GM19035 (cell line): ENCODE measurements around the gene IKZF1.

Source experiments
- ATAC-seq: cut with Tn5 transposase; IDR thresholded peaks from one replicate; pipeline ENCODE4 v1.9.1; 2021; ENCODE audit not compliant: unreplicated experiment

Gene IKZF1

DNA sequence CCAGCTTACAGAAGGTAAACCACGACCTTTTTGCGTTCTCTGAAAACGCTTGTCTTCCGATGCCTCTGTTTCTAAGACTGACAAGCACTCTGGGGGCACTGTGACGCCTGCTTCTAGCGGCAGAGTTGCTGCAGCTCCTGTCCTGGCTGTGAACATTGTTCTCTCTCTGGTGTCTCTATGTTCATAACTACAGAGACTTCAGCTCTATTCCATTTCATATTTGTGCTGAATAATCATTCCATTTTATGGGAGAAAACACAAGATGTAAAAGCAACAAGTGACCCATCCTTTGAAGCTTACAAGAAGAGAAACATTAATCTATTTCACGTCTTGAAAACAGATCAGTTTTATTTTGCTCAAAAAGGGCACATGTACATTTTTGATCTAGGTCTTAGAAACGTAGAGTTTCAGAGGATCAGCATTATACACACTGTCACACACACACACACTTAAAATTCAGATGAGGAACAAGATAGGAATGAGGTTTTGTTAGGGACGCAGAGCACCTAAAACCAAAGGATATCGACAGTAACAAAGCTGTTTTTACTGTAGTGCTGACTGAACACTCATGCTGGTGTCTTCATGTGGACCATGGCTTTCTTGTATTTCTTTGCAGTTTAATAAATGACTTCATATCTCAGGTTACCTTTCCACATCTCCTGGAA, 3.0 kb downstream of the IKZF1 start:
- peak; percentile 30 for ATAC-seq

DNA sequence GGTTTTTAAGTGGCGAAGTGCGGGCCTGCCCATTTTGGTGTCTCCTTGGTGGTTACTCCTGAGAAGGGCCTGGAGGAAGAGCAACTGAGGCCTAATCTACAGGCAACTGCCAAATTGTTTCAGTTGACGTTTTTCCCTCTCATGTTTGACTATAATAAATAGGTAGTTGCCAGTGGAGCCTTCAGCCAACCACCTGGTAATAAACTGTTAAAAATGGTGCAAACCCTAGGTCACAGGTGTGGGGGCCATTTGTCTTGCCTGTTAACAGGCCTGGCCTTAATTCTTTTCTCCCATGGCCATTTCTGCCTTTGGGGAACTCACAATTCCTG, 3.7 kb downstream of the IKZF1 start:
- ATAC-seq: no peak

DNA sequence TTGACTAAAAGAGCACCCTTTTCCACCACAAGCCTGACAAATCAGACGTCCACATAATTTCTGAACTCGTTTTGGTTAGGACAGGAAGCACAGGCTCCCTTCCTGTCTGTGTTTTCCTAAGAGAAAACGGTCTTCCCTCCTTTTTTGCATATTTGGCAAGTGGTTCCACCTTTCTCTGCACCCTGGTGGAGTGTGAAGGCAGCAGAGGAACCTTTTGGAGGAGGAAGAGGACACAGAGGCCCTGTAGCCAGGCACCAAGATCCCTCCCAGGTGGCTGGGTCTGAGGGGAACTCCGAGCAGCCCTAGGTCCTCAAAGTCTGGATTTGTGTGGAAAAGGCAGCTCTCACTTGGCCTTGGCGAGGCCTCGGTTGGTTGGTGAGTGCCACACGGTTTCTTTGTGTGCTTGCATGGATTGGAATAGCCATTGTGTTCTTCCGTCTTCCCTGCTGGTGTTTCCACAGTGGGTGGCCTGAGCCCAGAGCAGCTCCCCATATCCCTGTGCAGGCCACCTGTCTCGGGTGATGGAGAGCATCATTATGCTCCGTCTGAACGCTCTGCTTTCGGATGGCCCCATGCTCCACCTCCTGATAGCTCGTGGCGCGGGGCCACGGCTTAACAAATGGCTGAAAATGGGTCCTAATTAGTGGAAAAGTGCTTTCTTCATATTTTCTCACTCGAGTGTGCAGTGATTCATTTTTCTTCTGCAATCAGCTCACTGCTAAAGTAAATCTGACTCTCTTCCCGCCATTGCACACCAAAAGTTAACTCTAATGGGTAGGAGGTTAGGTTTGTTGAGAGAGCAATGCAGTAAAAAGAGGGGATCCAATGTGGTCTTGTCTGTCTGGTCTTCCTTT, 4.2 kb downstream of the IKZF1 start:
- ATAC-seq: no peak

DNA sequence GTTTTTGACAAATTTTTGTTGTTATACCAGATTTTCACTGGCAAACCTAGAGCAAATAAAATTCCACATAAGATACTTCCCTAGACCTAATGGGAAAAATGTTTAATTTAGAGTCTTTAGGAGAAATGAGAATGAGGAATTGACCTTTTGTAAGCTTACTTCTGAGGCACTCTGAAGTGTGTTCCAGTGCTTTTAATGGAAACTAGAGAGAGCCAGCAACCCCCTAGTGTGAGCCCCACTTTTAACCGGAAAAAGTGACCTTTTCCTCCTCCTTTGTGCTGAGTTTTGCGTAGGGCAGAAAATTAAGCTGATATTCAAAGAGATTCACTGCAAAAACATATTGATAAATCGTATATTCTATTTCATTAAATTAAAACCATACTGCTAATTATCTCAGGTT, 5.2 kb downstream of the IKZF1 start:
- ATAC-seq: no peak

DNA sequence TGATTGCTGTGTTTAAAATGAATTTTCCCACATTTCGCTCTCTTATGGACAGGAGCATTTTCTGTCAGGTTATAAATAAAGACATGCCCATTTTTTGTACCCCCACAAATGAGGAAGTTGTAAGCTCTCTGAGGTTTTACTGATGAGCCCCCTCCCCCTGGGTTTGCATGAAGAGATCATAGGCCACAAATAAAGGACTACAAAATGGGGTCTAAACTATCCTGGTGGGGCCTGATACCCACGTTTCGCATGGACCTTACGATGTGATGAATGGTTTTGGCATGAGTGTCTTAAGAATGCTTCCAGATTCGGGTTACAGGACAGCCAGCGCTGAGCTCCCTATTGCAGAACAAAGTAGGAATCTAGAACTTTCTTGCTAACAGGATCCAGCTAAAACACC, 5.8 kb downstream of the IKZF1 start:
- no peak for ATAC-seq

DNA sequence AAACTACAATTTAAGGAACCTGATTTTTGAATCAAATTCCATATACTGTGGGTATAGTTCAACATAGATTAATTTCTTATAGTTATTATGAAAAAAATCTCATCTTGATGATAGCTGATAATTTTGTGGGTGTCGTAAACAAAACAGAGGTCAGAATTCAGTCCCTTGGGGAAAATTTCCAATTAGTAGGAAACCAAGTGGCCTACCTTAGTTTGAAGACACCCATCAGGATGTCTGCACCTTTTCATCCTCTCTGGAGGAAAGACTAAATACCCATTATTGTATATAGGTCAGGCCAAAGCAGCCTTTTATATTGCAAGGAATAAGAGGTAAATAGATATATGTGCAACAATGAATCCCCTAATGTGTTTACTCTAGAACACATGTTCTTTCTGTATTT, 6.4 kb downstream of the IKZF1 start:
- no peak for ATAC-seq

DNA sequence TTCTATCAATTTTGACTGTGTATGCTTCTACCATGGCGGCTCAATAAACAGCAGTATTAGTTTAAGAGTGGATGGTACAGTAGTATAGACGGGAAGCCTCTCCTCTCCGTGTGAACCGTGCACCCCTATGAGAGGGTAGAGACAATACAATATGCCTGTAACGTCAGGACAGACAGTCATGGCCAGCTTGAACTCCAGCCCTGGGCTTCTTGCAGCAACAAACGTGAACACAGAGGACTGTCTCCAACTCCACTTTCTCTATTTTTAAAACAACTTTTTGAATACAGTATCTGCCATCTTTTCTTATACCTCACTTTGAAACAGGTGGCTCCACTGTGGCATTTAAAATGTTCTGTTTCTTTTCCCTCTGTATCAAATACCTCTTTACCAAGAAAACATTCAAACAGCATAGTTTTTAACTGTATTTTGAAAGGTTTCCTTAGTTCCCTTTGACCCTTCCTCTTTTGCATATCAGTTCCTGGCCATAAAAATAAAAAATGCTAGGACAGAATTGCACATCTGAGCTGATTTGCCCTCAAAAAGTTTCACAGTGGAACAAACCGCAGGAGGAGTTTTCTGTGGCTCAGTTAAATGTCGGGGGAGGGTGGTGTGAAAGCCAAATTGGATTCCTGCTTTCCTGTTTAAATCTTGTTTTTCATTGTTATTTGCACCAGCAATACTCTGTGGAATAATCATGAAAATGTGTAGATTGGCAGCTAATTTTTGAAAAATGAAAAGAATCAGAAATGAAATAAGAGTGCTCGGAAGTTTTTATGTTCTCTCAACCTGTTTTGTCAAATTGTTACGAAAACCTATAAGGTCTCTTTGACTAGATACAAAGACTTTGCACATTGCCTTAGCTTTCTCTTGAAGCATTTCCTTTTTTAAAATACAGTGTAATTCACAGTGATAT, 8.0 kb downstream of the IKZF1 start:
- ATAC-seq: no peak

DNA sequence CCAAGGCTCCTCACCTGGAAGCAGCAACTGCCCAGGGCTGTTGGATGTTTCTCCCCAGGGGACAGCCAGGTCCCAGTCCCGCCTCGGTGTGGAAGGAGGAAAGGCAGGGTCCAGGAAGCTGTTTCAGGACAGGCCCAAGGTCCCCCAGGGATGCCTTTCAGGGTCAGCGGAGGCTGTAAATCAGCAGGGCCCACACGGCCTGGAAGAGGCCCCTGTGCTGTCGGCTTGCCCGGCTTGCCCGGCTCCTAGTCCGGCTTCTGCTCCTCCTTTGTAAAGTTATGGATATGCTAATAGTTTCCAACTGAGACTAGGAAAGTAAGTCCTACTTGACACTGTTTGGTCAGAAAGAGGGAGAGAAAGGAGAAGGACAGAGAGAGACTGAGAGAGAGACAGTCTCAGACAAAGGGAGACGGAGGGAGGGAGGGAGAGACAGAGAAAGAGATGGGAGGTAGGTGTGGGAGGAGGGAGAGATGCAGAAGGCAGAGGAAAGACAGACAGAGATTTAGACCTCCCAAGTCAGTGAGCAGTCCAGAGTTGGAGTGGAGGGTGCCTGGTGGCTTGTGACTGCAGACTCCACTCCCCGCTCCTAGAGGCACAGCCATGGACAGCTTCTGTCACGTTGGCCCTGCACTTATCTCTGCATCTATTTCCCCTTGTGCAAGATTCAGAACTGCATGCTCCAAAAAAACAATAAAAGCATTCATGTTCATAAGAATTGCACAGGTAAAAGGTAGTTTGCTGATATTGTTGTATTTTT, 10.5 kb downstream of the IKZF1 start:
- ATAC-seq: no peak

DNA sequence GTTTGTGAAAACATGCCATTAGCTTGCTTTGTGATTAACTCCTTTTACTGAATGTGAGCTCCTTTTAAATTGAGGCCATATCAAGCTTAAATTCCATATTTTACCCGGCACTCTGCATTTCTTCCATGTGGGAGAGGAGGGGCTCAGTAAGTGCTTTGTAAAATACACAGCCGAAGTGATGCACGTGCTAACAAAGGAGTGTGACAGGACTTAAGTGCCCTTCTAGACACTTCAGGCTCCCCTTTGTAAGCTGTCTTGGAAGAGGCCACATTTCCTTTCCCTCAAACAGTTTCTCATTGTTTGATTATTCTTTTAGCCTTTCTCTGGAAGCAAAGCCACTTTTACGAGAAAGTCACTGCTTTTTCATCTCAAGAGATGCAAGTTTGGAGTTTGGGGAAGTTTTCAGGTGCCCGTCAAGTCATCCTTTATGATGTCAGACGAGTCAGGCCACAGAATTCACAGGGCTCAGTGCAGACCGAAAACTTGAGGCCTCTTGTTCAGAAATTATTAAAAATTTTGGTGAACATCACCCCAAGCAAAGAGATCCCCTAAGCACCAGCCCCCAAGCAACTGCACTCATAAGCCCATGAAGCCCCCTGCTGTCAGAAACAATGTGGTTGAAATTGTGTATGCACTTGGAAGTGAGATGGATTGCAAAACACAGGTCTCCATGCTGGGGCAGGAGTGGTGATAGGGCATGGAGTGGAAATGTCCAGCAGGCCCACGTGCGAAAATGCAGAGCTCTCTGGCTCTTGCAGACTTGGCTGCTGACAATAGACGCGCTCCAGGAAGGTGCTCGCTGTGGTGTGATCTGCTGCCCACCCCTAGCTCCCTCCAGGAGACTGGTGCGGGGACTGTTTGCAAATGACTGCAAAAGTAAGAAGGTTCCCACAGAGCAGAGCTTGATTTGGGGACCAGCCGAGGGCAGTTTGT, 11.5 kb downstream of the IKZF1 start:
- ATAC-seq: no peak

DNA sequence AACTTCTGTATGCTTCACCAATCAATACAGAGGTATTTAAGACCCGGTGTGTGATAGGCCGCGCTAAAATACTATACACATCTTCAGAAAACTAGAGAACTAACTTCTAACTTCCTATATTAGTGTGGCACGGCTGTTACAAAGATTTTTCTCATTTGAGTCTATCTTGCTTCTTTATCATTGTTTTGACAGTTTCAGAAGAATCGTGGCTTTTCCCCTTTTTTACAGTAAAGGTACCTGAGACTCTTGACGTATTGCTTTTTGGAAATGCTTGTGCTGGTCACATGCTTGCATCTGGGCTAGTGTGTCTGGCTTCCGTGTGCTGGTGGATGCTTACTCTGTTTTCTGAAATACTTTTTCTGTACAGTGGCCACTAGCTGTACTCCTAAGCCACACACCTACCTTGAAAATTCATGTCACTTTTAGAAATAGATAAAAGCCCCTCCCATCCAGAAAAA, 12.7 kb downstream of the IKZF1 start:
- peak; percentile 68 for ATAC-seq

DNA sequence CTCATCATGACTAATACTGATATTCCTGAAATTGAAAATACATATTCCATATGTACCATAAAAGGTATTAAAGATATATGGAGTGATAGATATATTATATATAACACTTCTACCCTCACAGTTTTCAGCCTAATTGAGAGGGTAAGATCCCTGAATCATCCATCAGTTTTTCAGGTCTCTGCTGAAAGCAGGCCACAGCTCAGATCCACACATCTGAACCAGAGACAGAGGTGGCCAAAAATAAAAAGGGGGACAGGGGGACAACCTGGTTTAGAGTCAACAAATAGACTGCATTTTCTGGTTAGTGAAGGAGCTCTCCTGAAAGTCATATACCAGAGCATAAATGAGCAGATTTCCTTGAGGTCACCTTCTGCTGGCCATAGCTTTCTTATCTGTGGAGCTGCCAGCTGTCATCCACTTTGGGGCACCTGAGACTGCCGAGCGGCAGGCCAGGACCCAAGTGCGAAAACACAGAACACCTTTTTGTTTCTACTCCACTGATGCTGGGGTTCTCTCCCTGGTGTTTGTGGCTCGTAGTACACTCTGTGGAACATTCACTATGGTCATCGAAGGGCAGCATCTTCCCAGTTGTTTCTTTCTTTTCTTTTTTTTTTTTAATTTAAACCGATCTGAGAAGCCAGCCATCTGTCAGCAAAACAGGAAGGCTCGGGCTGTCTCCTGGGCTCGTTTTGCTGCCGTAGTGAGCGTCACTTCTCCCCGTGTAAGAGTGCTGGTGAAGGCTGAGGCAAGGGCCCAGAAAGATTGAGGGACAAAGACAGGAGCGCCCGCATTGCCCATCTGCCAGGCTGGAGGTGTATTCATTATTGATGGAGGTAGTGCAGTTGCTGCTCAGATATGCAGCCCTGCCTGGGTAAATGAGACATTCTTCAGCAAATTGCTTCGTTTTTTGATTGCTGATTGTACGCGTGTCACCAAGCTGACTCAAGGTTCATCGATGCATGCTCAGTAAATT, 13.5 kb downstream of the IKZF1 start:
- ATAC-seq: no peak

DNA sequence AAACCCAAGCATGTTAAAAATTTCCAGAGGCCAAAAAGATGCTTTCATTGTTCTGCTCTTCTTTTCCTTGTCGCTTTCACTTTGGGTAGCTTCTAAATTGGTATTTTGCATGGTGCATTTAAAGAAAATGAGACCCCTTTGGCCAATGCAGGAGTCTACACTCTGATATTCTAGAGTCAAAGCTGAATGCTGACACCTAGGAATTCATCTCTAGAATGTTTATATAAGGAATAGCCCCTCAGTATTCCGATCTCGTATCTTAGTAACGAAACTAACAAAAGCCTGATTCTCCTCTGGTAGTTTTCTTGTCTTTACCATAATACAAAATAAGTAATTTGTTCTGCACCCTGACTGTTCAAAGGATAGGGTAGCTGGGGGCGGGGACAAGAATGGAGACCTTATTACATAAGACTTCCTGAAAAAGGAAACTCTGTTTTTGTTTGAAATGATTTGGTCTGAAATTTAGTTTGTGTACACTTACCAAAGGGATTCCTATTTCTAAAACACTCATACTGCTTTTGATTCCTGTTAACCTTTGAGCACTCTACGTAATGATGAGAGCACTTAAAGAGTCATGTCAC, 17.1 kb downstream of the IKZF1 start:
- no peak for ATAC-seq

DNA sequence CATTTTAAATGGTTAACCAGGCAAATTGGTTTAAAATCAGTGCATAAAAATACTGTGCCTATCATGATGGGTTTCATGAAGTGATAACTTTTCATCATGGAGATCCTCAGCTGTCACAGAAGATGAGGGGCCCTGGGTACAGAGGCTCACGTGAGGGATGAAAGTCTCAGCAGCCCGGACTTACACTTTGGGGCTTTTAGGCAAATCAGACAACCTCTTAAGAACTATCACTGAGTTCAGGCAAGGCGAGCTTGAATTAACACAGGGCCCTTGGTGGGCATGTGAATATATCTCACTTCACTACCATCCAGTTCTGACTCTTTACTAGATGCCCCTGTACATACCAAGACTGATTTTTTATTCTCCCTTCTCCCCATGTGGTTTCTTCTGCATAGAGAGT, 19.6 kb downstream of the IKZF1 start:
- ATAC-seq: no peak

DNA sequence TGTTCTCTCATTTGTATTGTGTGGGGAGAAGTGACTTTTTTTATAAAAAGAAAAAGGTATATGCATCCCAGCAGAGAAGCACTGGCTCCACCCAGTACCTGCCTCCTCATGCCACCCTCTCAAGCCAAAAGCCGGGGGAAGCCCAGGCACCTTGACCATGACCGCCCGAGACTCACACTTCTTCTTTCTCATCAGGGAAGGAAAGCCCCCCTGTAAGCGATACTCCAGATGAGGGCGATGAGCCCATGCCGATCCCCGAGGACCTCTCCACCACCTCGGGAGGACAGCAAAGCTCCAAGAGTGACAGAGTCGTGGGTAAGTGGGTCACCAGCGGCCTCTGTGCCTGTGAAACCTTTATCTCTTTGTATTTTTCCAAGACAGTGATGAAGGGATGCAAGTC, 22.9 kb downstream of the IKZF1 start:
- peak; percentile 35 for ATAC-seq

DNA sequence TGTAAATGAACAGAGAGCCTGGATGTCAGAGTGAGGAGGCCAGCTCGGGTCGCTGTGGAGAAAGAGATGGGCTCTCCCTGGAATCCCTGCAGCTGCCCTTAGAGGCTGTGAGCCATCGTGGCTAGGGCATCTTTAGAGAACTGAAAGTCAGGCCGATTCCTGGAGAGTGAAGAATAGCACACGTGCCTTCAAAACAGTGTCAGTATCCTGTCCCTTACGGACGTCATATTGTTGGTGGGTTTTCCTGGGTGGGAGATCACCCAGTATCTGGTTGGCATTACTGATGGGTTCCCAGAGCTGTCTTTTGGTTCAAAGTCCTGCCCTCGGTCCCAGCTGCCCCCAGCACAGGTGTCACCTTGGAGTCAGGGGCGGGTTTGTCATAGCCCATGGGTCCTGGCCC, 25.3 kb downstream of the IKZF1 start:
- ATAC-seq: peak; percentile 28

DNA sequence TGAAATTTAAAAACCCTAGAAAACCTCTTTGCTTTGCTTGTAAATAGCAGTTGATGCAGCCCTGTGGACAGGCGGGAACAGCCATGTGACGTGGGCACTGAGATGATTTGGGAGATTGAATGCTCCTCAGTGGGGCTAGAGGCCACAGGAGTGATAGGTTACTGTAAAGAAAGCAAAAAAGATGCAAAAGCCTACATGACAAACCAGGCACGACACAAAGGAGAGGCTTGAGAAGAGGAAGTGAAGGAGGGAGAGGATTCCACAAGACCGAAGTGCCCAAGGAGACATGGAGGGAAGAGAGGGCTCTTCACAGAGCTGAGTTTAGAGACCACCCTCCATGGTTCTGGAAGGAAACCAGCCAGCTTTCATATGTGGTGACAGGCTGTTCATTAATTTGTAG, 25.7 kb downstream of the IKZF1 start:
- no peak for ATAC-seq

DNA sequence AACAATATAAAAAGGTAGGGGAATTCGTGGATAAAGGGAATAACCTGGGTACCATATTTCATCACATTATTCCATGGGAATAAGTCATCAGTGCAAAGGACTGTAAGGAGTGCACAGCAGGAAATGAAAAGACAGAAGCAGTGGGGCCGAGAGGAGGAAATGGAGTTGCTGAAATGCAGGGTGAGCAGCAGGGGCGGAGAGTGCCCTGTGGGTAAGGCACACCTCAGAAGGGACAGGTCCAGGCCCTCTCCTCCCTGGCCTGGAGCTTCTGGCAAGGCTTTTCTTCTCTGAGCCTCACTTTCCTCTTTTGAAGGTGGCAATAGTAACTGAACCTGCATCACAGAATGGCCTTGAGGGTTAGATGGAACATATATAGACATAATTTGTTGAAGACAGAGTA, 26.2 kb downstream of the IKZF1 start:
- ATAC-seq: no peak

DNA sequence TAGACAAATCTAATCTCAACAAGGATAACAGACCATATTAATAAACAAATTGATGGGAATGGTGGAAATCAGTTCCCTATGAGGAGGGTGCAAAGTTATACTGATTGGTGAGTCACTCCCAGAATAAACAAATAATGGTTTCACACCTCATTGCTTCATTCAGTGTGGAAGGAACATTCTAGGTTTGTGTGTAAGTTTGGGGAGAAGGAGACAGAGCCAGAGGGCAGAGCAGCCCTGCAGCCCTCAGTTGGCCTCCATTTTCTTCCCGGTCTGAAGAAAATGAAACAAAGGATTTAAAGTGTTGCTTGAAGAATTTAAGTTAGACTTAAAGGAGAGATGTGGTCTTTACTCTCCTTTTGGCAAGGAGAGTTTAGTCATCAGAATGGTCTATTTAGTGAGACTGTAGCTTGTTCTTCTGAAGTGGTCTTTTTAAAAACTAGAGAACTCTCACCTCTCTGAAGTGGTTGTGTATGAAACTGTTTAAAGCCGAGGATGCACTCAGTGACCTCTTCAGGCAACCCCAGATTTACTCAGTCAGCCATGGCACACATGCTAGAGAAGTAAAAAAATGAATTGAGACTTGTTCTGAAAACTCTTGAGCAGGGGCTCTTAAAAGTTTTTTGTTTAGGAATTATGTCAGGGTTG, 27.2 kb downstream of the IKZF1 start:
- ATAC-seq: peak; percentile 61
